Activated CD4-positive, alpha-beta T cell treated with anti-CD3 and anti-CD28 coated beads, Interleukin-2, amount 50 U/mL, for 48 hours (primary cell): ENCODE results near the gene CAPZB.

Source experiments
- DNase-seq, 2 experiments: peaks; one replicate each; pipeline ENCODE4 v3.0.0-alpha.2; 2020

The CAPZB gene

GRCh38 chr1:19381261-19381660, 104.1 kb downstream of the CAPZB start:
- no peak for DNase-seq

GRCh38 chr1:19377812-19378718, 107.3 kb downstream of the CAPZB start:
- peak; percentile 36 to 59 for DNase-seq

GRCh38 chr1:19376428-19377372, 108.6 kb downstream of the CAPZB start:
- no peak for DNase-seq

GRCh38 chr1:19375631-19376400, 109.5 kb downstream of the CAPZB start:
- DNase-seq = no peak

- DNase-seq = no peak
Observed at GRCh38 chr1:19374926-19375325, 110.4 kb downstream of the CAPZB start.

GRCh38 chr1:19374083-19374801, 111.1 kb downstream of the CAPZB start:
- no peak for DNase-seq

GRCh38 chr1:19373211-19374082, 111.9 kb downstream of the CAPZB start:
- no peak for DNase-seq

- no peak for DNase-seq
Observed at GRCh38 chr1:19372602-19373001, 112.7 kb downstream of the CAPZB start.

GRCh38 chr1:19372136-19372514, 113.2 kb downstream of the CAPZB start:
- DNase-seq = no peak

GRCh38 chr1:19371226-19372135, 113.9 kb downstream of the CAPZB start:
- no peak for DNase-seq

- no peak for DNase-seq
Observed at GRCh38 chr1:19370453-19371170, 114.7 kb downstream of the CAPZB start.

GRCh38 chr1:19369396-19370090, 115.8 kb downstream of the CAPZB start:
- DNase-seq = no peak

- no peak for DNase-seq
Observed at GRCh38 chr1:19368964-19369363, 116.4 kb downstream of the CAPZB start.

- no peak for DNase-seq
Observed at GRCh38 chr1:19368050-19368449, 117.3 kb downstream of the CAPZB start.

- DNase-seq = no peak
Observed at GRCh38 chr1:19367584-19368041, 117.7 kb downstream of the CAPZB start.

- DNase-seq = no peak
Observed at GRCh38 chr1:19366599-19367536, 118.5 kb downstream of the CAPZB start.

- no peak for DNase-seq
Observed at GRCh38 chr1:19365721-19366120, 119.6 kb downstream of the CAPZB start.
